ENCODE measurements around the gene NPAS3.

The NPAS3 gene

DNA sequence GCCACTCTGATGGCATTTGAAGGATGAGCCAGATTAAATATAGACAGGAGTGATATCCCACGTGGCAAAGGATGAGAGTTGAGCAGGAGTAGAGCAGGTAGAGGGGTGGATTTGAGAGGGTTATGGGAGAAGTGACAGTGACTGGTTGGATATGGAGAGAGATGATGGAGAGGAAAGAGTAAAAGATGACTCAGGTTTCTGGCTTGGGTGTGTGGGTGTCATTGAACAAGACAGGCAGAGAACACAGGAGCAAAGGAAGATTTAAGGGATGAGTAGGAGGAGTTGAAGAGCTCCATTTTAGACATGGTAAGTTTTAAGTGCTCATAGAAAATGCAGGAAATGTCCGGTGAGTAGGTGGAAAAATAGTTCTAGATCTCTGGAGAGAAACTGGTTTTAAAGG, 875.3 kb downstream of the NPAS3 start:
- Histone ChIP-seq H3K4me3 (replicated peaks; ENCODE audit: insufficient read depth, low read length) (no peak overlapping the region), H3K27me3 (ENCODE audit: insufficient read depth, poor library complexity, severe bottlenecking) (peaks cover 2% of the 10 kb centered on the region), H3K27ac (replicated peaks) (no peak overlapping the region)
- TF ChIP-seq POLR2AphosphoS5 (IDR thresholded peaks at IDR 0.05; ENCODE audit: low read depth) (no peak), GABPA (IDR thresholded peaks at IDR 0.05; ENCODE audit: low read depth) (no peak), SPI1 (IDR thresholded peaks at IDR 0.05; ENCODE audit: borderline replicate concordance, low read depth) (no peak)
- TF ChIP-seq, protein P1, sequence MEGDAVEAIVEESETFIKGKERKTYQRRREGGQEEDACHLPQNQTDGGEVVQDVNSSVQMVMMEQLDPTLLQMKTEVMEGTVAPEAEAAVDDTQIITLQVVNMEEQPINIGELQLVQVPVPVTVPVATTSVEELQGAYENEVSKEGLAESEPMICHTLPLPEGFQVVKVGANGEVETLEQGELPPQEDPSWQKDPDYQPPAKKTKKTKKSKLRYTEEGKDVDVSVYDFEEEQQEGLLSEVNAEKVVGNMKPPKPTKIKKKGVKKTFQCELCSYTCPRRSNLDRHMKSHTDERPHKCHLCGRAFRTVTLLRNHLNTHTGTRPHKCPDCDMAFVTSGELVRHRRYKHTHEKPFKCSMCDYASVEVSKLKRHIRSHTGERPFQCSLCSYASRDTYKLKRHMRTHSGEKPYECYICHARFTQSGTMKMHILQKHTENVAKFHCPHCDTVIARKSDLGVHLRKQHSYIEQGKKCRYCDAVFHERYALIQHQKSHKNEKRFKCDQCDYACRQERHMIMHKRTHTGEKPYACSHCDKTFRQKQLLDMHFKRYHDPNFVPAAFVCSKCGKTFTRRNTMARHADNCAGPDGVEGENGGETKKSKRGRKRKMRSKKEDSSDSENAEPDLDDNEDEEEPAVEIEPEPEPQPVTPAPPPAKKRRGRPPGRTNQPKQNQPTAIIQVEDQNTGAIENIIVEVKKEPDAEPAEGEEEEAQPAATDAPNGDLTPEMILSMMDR (IDR thresholded peaks at IDR 0.05; ENCODE audit: insufficient read depth, low read length), result no peak
- TF ChIP-seq, protein P2, sequence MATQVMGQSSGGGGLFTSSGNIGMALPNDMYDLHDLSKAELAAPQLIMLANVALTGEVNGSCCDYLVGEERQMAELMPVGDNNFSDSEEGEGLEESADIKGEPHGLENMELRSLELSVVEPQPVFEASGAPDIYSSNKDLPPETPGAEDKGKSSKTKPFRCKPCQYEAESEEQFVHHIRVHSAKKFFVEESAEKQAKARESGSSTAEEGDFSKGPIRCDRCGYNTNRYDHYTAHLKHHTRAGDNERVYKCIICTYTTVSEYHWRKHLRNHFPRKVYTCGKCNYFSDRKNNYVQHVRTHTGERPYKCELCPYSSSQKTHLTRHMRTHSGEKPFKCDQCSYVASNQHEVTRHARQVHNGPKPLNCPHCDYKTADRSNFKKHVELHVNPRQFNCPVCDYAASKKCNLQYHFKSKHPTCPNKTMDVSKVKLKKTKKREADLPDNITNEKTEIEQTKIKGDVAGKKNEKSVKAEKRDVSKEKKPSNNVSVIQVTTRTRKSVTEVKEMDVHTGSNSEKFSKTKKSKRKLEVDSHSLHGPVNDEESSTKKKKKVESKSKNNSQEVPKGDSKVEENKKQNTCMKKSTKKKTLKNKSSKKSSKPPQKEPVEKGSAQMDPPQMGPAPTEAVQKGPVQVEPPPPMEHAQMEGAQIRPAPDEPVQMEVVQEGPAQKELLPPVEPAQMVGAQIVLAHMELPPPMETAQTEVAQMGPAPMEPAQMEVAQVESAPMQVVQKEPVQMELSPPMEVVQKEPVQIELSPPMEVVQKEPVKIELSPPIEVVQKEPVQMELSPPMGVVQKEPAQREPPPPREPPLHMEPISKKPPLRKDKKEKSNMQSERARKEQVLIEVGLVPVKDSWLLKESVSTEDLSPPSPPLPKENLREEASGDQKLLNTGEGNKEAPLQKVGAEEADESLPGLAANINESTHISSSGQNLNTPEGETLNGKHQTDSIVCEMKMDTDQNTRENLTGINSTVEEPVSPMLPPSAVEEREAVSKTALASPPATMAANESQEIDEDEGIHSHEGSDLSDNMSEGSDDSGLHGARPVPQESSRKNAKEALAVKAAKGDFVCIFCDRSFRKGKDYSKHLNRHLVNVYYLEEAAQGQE (IDR thresholded peaks at IDR 0.05; ENCODE audit: insufficient replicate concordance, low read depth), result no peak
- DNase-seq (ENCODE audit: low read depth in 1 of 2, low spot score in 1 of 2), result no peak

GRCh38 chr14:33833706-33834465, 895.2 kb downstream of the NPAS3 start:
- Histone ChIP-seq H3K27me3 (ENCODE audit: insufficient read depth, poor library complexity, severe bottlenecking) (no peaks in the 10 kb centered on the region), H3K4me3 (replicated peaks; ENCODE audit: insufficient read depth, low read length) (no peak overlapping the region), H3K27ac (replicated peaks) (no peak overlapping the region)
- no peak for DNase-seq (ENCODE audit: low read depth in 1 of 2, low spot score in 1 of 2)
- TF ChIP-seq, protein P1 (IDR thresholded peaks at IDR 0.05; ENCODE audit: insufficient read depth, low read length), result no peak
- TF ChIP-seq POLR2AphosphoS5 (IDR thresholded peaks at IDR 0.05; ENCODE audit: low read depth), result no peak
- no peak for TF ChIP-seq GABPA (IDR thresholded peaks at IDR 0.05; ENCODE audit: low read depth)
- TF ChIP-seq SPI1 (IDR thresholded peaks at IDR 0.05; ENCODE audit: borderline replicate concordance, low read depth), result no peak
- TF ChIP-seq, protein P2 (IDR thresholded peaks at IDR 0.05; ENCODE audit: insufficient replicate concordance, low read depth), result no peak

DNA sequence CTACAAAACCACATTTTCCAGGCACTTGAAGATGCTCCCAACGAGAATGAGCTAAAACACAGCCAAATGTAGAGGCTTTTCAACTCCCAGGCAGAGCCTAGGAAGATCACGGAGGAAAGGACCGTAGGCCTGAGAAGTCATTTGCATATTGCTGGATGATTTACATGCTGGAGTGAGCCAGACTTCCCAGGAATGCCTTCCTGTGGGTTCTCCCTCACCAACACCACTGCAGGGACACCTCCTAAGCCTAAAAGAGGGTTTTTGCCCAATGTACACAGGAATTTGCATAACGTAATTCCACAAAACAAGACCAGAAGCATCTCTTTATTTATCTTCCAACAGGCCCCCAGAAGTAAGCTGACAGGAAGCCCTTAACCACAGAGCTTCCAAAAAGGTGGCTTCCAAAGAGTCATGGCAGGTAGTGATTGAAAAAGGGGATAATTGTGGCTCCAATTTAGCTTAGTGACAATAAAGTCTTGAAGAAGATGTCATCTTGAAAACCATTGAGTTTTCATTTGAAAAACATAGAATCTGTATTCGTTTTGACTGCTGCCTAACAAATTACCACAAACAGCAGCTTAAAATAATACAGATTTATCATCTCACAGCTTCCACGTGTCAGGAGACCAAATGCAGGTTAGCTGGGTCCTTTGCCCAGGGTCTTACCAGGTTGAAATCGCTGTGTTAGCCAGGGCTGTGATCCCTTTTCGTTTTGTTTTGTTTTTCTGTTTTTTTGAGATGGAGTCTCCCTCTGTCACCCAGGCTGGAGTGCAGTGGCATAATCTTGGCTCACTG, 896.0 kb downstream of the NPAS3 start:
- Histone ChIP-seq H3K27me3 (ENCODE audit: insufficient read depth, poor library complexity, severe bottlenecking) (no peaks in the 10 kb centered on the region), H3K4me3 (replicated peaks; ENCODE audit: insufficient read depth, low read length) (no peak overlapping the region), H3K27ac (replicated peaks) (no peak overlapping the region)
- DNase-seq (ENCODE audit: low read depth in 1 of 2, low spot score in 1 of 2), result no peak
- TF ChIP-seq POLR2AphosphoS5 (IDR thresholded peaks at IDR 0.05; ENCODE audit: low read depth) (no peak), SPI1 (IDR thresholded peaks at IDR 0.05; ENCODE audit: borderline replicate concordance, low read depth) (no peak), GABPA (IDR thresholded peaks at IDR 0.05; ENCODE audit: low read depth) (no peak)
- TF ChIP-seq, protein P1 (IDR thresholded peaks at IDR 0.05; ENCODE audit: insufficient read depth, low read length), result no peak
- TF ChIP-seq, protein P2 (IDR thresholded peaks at IDR 0.05; ENCODE audit: insufficient replicate concordance, low read depth), result no peak

Data from HL-60 (cell line).